Measurements from ENCODE around the gene PRSS3.
"Not testable (repeated sequence)": the region's sequence is repeated elsewhere in the genome, so short reads cannot be mapped to it uniquely, and the experiment has no call there.

Gene PRSS3

GRCh38 chr9:33795281-33795680 is at the start of gene PRSS3:
TSS of gene PRSS3 (plus strand) at chr9:33795561. CDS start at chr9:33795574, 13 bp downstream.
- no peak for DNase-seq

DNA sequence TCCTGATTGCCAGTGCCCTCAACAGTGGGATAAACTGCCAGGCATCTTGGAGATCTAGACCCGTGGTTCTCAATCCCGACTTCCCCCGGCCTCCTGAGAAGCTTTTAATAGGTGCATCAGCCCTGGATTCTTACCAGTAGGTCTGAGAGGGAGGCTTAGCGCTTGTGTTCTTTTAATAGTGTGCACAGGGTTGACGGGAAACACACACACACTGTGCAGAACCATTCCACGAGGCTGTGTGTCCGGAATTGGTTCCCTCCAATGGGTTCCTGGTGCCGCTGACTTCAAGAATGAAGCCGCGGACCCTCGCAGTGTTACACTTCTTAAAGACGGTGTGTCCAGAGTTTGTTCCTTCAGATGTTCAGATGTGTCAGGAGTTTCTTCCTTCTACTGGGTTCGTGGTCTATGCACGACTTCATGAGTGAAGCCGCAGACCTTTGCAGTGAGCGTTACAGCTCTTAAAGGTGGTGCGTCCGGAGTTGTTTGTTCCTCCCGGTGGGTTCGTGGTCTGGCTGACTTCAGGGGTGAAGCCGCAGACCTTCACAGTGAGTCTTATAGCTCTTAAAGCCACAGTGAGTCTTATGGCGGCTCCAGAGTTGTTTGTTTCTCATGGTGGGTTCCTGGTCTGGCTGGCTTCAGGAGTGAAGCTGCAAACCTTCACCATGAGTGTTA is 46.6 kb upstream of the PRSS3 start:
- DNase-seq = no peak

- DNase-seq = not testable (repeated sequence)
Observed at GRCh38 chr9:33749305-33749654, 46.1 kb upstream of the PRSS3 start.

DNA sequence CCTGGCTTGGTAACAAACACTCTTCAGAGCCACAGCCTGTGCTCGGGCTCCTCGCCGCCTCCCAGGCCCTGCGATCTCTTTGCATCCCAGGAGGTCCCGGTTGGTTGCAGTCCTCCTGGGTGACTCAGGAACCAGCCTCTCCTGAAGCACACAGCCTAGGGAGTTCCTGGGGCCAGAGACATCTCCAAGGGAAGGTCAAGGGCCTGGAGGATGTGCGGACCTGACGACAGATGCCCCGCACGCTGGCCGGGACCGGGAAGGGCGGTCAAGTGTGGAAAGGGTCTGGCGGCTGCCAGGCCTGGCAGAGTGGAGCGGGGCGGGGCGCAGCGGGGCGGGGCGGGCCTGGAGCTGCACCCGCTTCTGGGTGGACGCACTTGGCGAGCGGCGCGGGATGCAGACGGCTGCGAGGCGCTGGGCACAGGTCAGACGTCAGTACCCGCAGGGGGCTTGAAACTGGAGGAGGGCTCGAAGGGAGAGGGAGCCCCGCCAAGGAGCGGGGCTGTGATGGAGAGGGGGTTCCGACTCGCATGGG is 45.0 kb upstream of the PRSS3 start:
- DNase-seq = no peak

- DNase-seq = peak; percentile 47
Observed at GRCh38 chr9:33750839-33751339, 44.5 kb upstream of the PRSS3 start.

- no peak for DNase-seq
Observed at GRCh38 chr9:33751536-33752129, 43.7 kb upstream of the PRSS3 start.

DNA sequence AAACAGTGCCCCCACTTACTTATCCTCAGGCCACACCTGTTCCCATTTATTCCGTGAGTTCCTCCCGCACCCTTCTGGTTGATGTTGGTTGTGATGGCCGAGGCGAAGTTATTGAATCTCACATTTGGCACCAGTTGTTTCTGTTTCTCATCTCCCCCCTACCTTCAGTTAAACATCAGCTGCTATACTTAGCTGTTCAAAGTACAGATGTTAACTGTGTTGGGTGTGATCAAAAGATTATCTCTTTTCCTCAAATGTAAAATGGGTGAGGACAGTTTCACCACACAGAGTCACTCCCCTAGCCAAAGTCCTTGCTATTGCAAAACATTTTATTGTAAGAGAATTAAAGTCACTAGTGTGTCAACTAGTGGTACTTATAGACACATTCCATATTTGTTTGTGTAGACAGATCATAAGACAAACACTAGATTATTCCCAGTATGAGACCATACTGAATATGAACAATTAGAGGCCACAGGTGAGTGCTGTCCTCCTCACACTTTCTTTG is 43.2 kb upstream of the PRSS3 start:
- DNase-seq = no peak

GRCh38 chr9:33752789-33753188 is 42.6 kb upstream of the PRSS3 start:
- not testable (repeated sequence) for DNase-seq

DNA sequence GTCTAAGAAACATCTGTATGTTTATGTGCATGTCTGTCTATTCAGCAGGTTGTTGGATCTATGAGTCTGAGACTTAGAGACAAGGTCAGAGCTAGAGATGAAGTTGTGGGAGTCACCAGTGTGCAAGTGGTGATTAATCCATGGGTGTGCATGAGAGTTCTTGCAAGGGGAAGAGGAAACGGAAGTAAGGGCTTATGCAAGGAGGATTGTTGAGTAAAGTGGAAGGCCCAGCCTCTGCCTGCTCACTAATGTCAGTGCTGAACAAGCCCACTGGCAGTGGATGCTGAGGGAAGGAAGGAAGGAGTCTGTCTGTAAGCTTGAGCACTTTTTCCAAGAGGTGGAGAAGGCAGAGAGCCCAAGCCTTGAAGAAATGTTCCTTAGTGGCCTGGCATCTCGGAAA is 35.7 kb upstream of the PRSS3 start:
- DNase-seq = not testable (repeated sequence)

DNA sequence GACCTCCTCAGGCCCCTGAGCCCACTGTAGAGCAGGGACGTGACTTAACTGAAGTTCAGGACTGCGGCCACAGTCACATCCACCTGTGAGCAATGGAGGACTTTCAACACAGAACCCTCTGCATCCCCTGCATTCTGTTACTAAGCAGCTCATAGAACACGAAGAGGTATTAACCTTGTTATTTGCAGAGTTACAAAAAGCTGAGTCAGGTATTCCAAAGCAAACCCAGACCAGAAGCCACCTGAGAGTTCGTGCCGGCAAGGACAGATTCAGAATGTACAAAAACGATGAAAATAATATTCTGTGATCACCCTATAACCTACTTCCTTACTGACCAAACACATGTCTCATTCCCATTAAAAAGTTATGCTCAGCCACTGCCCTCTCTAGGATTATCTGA is 33.0 kb upstream of the PRSS3 start:
- DNase-seq = no peak

DNA sequence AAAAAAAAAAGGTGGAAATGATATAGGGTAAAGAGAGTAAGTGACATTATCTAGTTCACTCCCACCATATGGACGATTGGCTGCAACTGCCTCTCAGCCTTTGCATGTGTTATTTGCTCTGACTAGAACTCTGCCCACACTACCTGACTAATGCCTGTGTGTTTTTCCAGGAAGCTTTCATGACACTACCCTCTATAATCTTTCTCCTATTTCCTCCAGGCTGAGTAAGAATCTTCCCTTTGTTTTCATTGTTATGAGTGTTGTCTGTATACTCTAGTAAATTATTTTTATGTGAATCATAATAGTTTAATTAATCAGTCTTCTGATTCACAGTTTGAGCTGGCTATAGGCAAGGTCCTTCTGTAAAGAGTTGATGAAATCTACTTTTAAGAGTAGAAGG is 31.7 kb upstream of the PRSS3 start:
- not testable (repeated sequence) for DNase-seq

GRCh38 chr9:33765411-33765810 is 29.9 kb upstream of the PRSS3 start:
- no peak for DNase-seq

GRCh38 chr9:33770156-33770880 is 25.0 kb upstream of the PRSS3 start:
- DNase-seq = not testable (repeated sequence)

DNA sequence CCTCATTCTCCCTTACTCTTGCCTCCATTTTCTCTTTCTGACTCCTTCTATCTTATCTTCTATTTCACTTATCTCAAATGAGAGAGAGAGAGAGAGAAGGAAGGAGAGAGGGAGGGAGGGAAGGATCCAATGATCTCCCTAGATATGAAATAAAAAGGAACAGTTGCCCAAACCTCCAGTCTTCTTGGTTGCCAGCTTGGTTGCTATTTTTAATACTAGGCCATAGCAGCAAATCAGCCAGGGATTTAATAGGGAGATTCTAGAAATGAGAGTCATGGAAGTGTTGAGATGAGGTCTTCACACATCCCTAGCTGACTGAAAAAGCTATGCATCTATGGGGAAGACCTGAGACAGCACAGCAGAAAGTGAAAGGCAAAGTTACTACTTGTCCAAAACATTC is 22.2 kb upstream of the PRSS3 start:
- not testable (repeated sequence) for DNase-seq

DNA sequence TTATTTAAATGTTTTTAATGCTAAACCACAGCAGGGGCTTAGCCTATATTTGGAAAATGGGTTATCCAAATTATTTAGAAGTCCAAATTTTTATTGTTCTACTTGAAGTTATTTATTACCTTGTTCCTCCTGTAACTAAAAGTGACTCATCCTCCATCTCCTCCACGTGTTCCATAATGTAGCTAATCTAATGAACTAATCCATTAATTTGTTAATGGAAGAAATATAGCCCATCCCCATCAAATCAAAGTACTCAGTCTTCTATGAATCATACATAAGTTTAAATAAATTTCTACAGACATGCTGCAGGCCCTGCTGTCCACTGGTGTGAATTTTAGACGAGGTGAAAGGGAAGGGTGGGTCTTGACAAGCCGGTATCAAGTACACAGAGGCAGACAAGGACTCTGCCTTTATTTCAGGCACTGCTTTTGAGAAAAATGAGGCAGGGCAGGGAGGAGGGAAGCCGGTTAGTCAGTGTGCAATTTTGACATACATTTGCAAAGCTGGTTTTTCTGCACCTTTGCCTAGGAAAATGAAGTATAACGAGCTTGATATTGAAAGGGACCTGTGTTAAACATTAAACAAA is 21.2 kb upstream of the PRSS3 start:
- not testable (repeated sequence) for DNase-seq

DNA sequence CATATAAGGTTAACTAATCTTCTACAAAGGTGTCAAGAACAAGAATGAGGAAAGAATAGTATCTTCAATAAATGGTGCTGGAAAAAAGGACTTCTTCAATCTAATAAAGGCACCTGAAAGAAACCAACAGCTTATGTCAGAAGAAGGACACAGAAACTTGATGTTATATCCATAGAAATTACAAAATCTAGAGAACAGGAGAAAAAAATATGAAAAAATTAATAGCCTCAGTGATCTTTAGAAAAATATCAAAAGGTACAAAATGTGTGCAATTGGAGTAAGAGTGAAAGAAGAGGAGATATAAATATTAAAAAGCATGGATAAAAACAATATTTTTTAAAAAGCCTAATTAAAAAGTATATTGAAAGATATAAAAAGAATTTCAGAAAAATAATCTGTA is 18.8 kb upstream of the PRSS3 start:
- no peak for DNase-seq

DNA sequence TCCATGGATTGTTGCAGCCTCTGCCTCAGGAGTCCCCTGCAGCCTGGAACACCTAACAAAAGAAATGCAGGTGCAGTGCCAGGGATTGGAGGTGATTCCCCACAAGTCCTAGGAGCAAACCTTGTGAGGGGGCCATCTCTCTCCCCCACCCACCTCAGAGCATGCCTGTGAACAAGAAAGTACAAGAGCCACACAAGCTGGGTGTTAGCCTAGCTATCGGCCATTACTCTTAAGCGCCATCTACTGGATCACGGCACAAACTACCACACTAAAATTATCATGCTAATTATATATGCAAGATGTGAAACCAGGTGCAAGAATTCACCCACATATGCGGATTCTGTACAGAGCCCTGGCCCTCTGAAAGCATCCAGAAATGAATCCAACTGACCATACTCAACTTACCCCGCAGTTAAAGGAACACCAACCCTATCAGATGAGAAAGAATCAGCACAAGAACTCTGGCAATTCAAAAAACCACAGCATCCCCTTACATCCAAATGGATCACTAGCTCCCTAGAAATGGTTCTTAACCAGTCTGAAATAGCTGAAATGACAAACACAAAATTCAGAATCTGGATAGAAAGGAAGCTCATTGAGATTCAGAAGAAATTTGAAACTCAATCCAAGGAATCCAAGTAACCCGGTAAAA is 16.5 kb upstream of the PRSS3 start:
- DNase-seq = peak; percentile 80

DNA sequence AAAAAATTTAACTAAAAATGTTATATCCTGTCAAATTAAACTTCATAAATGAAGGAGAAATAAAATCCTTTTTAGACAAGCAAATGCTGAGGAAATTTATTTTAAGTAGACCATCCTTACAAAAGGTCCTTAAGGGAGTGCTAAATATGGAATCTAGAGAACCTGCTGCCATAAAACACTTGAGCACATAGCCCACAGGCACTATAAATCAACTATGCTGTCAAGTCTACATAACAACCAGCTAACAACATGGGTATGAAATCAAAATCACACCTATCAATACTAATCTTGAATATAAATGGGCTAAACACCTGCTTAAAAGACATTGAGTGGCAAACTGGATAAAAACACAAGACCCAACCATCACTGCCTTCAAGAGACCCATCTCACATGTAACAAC is 15.1 kb upstream of the PRSS3 start:
- no peak for DNase-seq

DNA sequence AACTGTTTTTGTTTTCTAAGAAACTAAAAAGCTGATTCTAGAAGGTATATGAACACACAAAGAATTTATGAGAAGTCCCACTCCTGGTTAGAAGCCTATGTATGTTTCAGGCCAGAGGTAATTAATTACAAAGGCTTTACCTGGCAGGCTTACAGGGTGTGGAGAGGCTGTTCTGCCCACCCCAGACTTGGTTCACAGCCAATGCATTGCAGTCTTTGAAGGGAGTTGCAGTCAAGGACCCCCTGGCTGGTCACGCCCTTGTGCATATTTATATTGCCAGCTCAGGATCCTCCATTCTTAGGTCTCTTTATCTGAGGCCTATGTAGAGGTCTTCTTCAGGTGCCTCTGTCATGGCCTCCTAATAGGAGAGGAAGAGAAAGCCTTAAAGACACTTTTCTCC is 13.6 kb upstream of the PRSS3 start:
- DNase-seq = no peak

DNA sequence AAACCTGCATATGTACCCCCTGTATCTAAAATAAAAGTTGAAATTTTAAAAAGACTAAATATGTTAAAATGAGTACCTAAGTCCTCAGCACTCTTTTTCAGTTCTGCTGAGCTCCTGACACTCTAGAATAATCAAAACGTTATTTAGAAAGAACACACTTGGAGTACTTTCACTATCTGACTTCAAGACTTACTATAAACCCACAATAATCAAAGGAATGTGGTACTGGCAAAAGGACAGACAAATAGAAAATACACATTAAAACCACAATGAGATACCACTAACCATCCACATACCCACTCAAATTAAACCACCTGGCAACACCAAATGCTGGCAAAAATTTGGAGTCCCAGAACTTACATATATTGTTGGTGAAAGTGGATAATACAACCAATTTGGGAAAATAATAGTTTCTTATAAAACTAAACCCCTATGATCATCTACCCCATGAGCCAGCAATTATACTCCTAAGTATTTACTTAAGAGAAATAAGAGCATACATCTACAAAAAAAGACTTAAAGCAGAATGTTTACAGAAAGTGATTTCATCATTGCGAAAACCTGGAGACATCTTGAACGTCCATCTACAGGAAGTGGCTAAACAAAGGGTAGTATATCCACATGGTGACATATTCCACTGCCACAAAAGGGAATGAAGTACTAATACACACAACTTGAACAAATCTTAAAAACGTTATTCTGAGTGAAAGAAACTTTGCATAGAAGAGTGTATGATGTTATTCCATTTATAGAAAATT is 12.8 kb upstream of the PRSS3 start:
- DNase-seq = no peak

DNA sequence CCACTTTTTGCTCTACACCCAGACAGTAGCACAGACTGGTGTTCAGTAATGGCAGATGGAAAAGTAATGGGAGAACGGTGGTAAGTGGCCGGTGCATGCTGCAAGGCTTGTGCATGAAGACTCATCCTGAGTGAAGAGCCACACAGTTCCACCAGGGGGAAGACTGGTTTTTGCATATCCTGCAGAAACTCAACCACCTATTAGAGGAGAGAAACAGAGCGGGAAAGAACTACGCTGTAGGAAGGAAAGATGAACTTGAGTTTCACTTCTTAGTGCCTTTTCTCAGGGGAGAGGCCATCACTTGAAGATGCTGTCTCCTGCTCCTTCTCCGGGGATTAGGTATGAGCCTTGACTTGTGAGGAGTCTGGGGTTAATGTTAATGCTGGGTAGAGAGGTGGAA is 9.4 kb upstream of the PRSS3 start:
- no peak for DNase-seq

- no peak for DNase-seq
Observed at GRCh38 chr9:33786681-33787080, 8.7 kb upstream of the PRSS3 start.
